NCI-H2196 (cell line): ENCODE results near the gene IGSF8.

Source experiments
- DNase-seq: peaks from one replicate; lab custom pipeline; 2025; ENCODE audit not compliant: unreplicated experiment; lab: John Stamatoyannopoulos, UW

The IGSF8 gene

GRCh38 chr1:160097911-160098851 lies at the start of gene IGSF8:
IGSF8 (minus strand) TSS chr1:160098619; CDS start chr1:160098472, 147 bp downstream.
- peak; percentile 93 for DNase-seq

GRCh38 chr1:160148121-160148520 lies 49.7 kb upstream of the IGSF8 start:
- no peak for DNase-seq

GRCh38 chr1:160146107-160146506 lies 47.7 kb upstream of the IGSF8 start:
- no peak for DNase-seq

- DNase-seq, result no peak
Observed at GRCh38 chr1:160144921-160145320, 46.5 kb upstream of the IGSF8 start.

GRCh38 chr1:160143695-160144094 lies 45.3 kb upstream of the IGSF8 start:
- no peak for DNase-seq

GRCh38 chr1:160139840-160140239 lies 41.4 kb upstream of the IGSF8 start:
- DNase-seq, result no peak

GRCh38 chr1:160137216-160137862 lies 38.9 kb upstream of the IGSF8 start:
- DNase-seq, result no peak

GRCh38 chr1:160136926-160137200 lies 38.4 kb upstream of the IGSF8 start:
- DNase-seq, result no peak

GRCh38 chr1:160136121-160136925 lies 37.9 kb upstream of the IGSF8 start:
- no peak for DNase-seq

GRCh38 chr1:160134791-160135572 lies 36.6 kb upstream of the IGSF8 start:
- no peak for DNase-seq

GRCh38 chr1:160133990-160134770 lies 35.8 kb upstream of the IGSF8 start:
- DNase-seq, result no peak

GRCh38 chr1:160131803-160132565 lies 33.6 kb upstream of the IGSF8 start:
- no peak for DNase-seq

GRCh38 chr1:160130939-160131338 lies 32.5 kb upstream of the IGSF8 start:
- no peak for DNase-seq

- no peak for DNase-seq
Observed at GRCh38 chr1:160130486-160130885, 32.1 kb upstream of the IGSF8 start.

GRCh38 chr1:160129966-160130365 lies 31.5 kb upstream of the IGSF8 start:
- no peak for DNase-seq

- no peak for DNase-seq
Observed at GRCh38 chr1:160129558-160129957, 31.1 kb upstream of the IGSF8 start.

GRCh38 chr1:160129046-160129445 lies 30.6 kb upstream of the IGSF8 start:
- no peak for DNase-seq

GRCh38 chr1:160128636-160129035 lies 30.2 kb upstream of the IGSF8 start:
- DNase-seq, result no peak

- no peak for DNase-seq
Observed at GRCh38 chr1:160127865-160128523, 29.6 kb upstream of the IGSF8 start.
